OCI-LY1 (cell line): ENCODE data around the gene DENND4A.
A peak's percentile ranks its signal among the peaks of the same experiment; 100 is the strongest.

Experiments used
- H2AFZ ChIP-seq: fragments of 200-600 bp; sonication (generic), shearing (Covaris generic); 2 replicates; pipeline ENCODE4 v1.6.0; 2014; ENCODE audit warnings: antibody characterized with exemption, mild to moderate bottlenecking, low read length
- H3F3A ChIP-seq: fragments of 200-600 bp; sonication (generic), shearing (Covaris generic); 2 replicates; pipeline ENCODE4 v1.6.0; 2014; ENCODE audit warnings: mild to moderate bottlenecking, antibody characterized with exemption, low read length, moderate library complexity; ENCODE audit not compliant: insufficient read depth
- H3K27ac ChIP-seq: fragments of 200-600 bp; sonication (generic); 2 replicates; pipeline ENCODE4 v1.5.1; 2014; ENCODE audit warnings: low read length, mixed run types, mild to moderate bottlenecking, low read depth; ENCODE audit not compliant: poor library complexity, severe bottlenecking
- H3K27me3 ChIP-seq: fragments of 200-600 bp; sonication (generic); 2 replicates; pipeline ENCODE4 v1.6.0; 2014; ENCODE audit warnings: antibody characterized with exemption, mild to moderate bottlenecking, low read length, moderate library complexity; ENCODE audit not compliant: insufficient read depth
- H3K36me3 ChIP-seq: fragments of 200-600 bp; sonication (generic); 2 replicates; pipeline ENCODE4 v1.6.1; 2014; ENCODE audit warnings: mild to moderate bottlenecking, antibody characterized with exemption, low read length, moderate library complexity, mixed read lengths; ENCODE audit not compliant: insufficient read depth
- H3K4me1 ChIP-seq: fragments of 200-600 bp; sonication (generic); 2 replicates; pipeline ENCODE4 v1.5.1; 2014; ENCODE audit warnings: mild to moderate bottlenecking, low read length, moderate library complexity; ENCODE audit not compliant: insufficient read depth, severe bottlenecking
- H3K4me2 ChIP-seq: fragments of 200-600 bp; sonication (generic), shearing (Covaris generic); 2 replicates; pipeline ENCODE4 v1.6.1; 2014; ENCODE audit warnings: low read length
- H3K4me3 ChIP-seq: fragments of 200-600 bp; sonication (generic); 2 replicates; pipeline ENCODE4 v1.5.1; 2014; ENCODE audit warnings: low read length, low read depth, mild to moderate bottlenecking, mixed read lengths; ENCODE audit not compliant: poor library complexity, severe bottlenecking
- H3K79me2 ChIP-seq: fragments of 200-600 bp; shearing (Covaris generic); 2 replicates; pipeline ENCODE4 v1.6.1; 2016; ENCODE audit warnings: mixed run types, low read length, mixed read lengths; ENCODE audit not compliant: insufficient read depth
- H3K9ac ChIP-seq: fragments of 200-600 bp; sonication (generic), shearing (Covaris generic); 2 replicates; pipeline ENCODE4 v1.6.1; 2014; ENCODE audit warnings: mild to moderate bottlenecking, low read length, mixed read lengths
- H3K9me2 ChIP-seq: fragments of 200-600 bp; sonication (generic), shearing (Covaris generic); 2 replicates; pipeline ENCODE4 v1.6.1; 2014; ENCODE audit warnings: low read depth, mild to moderate bottlenecking, low read length, mixed read lengths
- H3K9me3 ChIP-seq: fragments of 200-600 bp; shearing (Covaris generic); 2 replicates; pipeline ENCODE4 v1.6.1; 2014; ENCODE audit warnings: low read length, mixed read lengths
- H4K20me1 ChIP-seq: fragments of 200-600 bp; sonication (generic), shearing (Covaris generic); 2 replicates; pipeline ENCODE4 v1.6.0; 2016; ENCODE audit warnings: mild to moderate bottlenecking, low read length; ENCODE audit not compliant: insufficient read depth
- EZH2 ChIP-seq: fragments of 200-600 bp; sonication (generic), shearing (Covaris generic); IDR thresholded peaks from 2 replicates; pipeline ENCODE4 v1.8.0; 2017; ENCODE audit warnings: borderline replicate concordance, mixed run types, mild to moderate bottlenecking, antibody characterized with exemption, low read length, moderate library complexity, mixed read lengths
- TF ChIP-seq, protein P1 (sequence below): fragments of 200-600 bp; sonication (generic), shearing (Covaris generic); IDR thresholded peaks from 2 replicates; pipeline ENCODE4 v1.5.1; 2017; ENCODE audit warnings: mild to moderate bottlenecking, antibody characterized with exemption, low read length, moderate library complexity, mixed read lengths

Gene DENND4A

DNA sequence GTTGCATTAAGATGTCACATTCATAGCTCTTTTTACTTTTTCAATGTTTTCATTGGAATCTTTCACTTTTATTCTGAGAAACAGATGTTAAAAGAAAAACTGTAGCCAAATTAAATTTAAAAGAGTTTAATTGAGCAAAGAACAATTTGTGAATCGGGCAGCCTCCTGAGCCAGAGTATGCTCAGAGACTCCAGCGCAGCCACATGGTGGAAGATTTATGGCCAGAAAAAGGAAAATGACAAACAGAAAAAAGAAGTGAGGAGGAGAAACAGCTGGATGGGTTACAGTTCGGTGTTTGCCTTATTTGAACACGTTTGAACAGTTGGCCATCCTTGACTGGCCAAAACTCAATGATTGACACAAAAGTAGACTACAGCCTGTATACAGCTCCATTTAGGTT lies 43.4 kb upstream of the DENND4A start:
- Histone ChIP-seq H3K36me3 (no peaks in the 10 kb centered on the region), H3K79me2 (no peaks in the 10 kb centered on the region), H3K9me2 (no peaks in the 10 kb centered on the region), H3F3A (no peaks in the 10 kb centered on the region), H3K4me2 (no peak overlapping the region), H2AFZ (no peak overlapping the region), H3K27me3 (no peaks in the 10 kb centered on the region), H3K4me3 (no peak overlapping the region), H4K20me1 (no peaks in the 10 kb centered on the region), H3K9ac (no peak overlapping the region), H3K4me1 (peaks cover 26% of the 10 kb centered on the region), H3K9me3 (no peaks in the 10 kb centered on the region), H3K27ac (no peak overlapping the region)
- TF ChIP-seq EZH2: no peak
- TF ChIP-seq, protein P1, sequence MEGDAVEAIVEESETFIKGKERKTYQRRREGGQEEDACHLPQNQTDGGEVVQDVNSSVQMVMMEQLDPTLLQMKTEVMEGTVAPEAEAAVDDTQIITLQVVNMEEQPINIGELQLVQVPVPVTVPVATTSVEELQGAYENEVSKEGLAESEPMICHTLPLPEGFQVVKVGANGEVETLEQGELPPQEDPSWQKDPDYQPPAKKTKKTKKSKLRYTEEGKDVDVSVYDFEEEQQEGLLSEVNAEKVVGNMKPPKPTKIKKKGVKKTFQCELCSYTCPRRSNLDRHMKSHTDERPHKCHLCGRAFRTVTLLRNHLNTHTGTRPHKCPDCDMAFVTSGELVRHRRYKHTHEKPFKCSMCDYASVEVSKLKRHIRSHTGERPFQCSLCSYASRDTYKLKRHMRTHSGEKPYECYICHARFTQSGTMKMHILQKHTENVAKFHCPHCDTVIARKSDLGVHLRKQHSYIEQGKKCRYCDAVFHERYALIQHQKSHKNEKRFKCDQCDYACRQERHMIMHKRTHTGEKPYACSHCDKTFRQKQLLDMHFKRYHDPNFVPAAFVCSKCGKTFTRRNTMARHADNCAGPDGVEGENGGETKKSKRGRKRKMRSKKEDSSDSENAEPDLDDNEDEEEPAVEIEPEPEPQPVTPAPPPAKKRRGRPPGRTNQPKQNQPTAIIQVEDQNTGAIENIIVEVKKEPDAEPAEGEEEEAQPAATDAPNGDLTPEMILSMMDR: no peak

- Histone ChIP-seq H3K9me2 (no peaks in the 10 kb centered on the region), H3K79me2 (no peaks in the 10 kb centered on the region), H2AFZ (no peak overlapping the region), H3K4me1 (peaks cover 26% of the 10 kb centered on the region), H3F3A (no peaks in the 10 kb centered on the region), H3K27me3 (no peaks in the 10 kb centered on the region), H3K9me3 (no peaks in the 10 kb centered on the region), H3K36me3 (no peaks in the 10 kb centered on the region), H3K4me3 (no peak overlapping the region), H4K20me1 (no peaks in the 10 kb centered on the region), H3K9ac (no peak overlapping the region), H3K27ac (no peak overlapping the region), H3K4me2 (no peak overlapping the region)
- TF ChIP-seq, protein P1: no peak
- no peak for TF ChIP-seq EZH2
Observed at GRCh38 chr15:65834603-65835282, 42.6 kb upstream of the DENND4A start.

DNA sequence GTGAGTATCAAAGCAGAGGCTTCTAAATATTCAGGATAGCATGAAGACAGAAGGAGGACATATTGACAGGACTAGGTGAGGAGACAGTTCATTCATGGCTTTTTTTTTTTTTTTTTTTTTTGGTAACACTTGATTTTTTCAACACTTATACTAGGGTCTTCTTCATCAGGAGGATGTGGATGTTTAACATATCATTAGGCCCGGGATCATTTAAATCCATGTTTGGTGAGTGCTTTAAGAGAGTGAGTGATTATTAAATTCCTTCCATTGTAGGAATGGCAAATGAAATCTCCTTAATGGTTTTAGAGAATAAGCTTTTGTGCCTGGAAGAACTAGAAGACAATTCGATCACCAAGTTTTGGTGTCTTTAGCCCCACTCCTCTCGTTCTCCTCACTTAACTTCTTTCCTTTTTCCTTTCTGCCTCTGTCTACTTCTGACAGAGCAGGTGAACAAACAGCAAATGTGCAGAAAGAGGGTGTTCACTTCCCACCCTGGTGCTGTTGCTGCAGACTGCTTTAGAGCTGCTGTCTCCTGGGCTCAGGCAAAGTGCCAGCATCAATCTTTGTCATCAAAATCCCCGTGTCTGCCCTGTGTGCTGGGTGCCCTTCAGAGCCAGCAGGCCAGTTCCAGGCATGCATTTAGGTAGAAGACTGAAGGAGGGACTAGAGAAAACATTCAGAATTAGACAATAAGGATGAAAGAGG lies 41.6 kb upstream of the DENND4A start:
- Histone ChIP-seq H3K27ac (peak overlapping the region; percentile 75), H3K4me2 (peak overlapping the region; percentile 60), H3K79me2 (no peaks in the 10 kb centered on the region), H3K9ac (peak overlapping the region; percentile 40), H3K4me3 (peak overlapping the region; percentile 14), H3K9me3 (no peaks in the 10 kb centered on the region), H3K27me3 (no peaks in the 10 kb centered on the region), H3F3A (no peaks in the 10 kb centered on the region), H3K9me2 (no peaks in the 10 kb centered on the region), H3K36me3 (no peaks in the 10 kb centered on the region), H2AFZ (peak overlapping the region; percentile 99), H4K20me1 (no peaks in the 10 kb centered on the region), H3K4me1 (peaks cover 26% of the 10 kb centered on the region)
- TF ChIP-seq, protein P1: no peak
- TF ChIP-seq EZH2: no peak
